Stimulated activated CD8-positive, alpha-beta memory T cell treated with anti-CD3 and anti-CD28 coated beads, Interleukin-12 subunit alpha, Interleukin-12 subunit beta, amount 100 ng/mL, for 1 hour (primary cell): ENCODE results near the gene SKAP1.

Experiments used
- DNase-seq: peaks from one replicate; pipeline ENCODE4 v3.0.0-alpha.2; 2020; ENCODE audit warnings: low read depth

SKAP1 gene

GRCh38 chr17:48107137-48108055 is 322.6 kb downstream of the SKAP1 start, which contains the start of gene SNX11:
SNX11 (plus strand) TSS chr17:48107766; CDS start chr17:48112044, 4,278 bp downstream.
- DNase-seq, result peak; percentile 90

DNA sequence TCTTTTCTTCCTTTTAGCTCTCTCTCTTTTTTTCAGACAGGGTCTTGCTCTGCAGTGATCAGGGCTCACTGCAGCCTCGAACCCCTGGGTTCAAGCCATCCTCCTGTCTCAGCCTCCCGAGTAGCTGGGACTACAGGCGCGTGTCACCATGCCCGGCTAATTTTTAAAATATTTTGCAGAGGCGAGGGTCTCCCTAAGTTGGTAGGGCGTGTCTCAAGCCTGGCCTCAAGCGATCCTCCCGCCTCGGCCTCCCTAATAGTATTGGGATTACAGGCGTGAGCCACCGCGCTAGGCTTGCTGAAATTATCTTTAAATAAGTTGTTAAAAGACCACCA is 323.2 kb downstream of the SKAP1 start:
- DNase-seq, result no peak

DNA sequence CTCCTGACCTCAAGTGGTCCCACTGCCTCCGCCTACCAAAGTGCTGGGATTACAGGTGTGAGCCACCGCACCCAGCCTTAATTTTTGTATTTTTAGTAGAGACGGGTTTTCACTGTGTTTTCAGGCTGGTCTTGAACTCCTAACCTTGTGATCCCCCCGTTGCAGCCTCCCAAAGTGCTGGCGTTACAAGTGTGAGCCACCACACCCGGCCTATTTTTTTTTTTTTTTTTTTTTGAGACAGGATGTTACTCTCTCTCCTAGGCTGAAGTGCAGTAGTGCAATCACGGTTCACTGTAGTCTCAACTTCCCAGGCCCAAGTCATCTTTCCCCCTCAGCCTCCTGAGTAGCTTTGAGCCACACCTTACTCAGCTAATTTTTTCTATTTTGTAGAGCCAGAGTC is 325.6 kb downstream of the SKAP1 start:
- DNase-seq, result no peak

DNA sequence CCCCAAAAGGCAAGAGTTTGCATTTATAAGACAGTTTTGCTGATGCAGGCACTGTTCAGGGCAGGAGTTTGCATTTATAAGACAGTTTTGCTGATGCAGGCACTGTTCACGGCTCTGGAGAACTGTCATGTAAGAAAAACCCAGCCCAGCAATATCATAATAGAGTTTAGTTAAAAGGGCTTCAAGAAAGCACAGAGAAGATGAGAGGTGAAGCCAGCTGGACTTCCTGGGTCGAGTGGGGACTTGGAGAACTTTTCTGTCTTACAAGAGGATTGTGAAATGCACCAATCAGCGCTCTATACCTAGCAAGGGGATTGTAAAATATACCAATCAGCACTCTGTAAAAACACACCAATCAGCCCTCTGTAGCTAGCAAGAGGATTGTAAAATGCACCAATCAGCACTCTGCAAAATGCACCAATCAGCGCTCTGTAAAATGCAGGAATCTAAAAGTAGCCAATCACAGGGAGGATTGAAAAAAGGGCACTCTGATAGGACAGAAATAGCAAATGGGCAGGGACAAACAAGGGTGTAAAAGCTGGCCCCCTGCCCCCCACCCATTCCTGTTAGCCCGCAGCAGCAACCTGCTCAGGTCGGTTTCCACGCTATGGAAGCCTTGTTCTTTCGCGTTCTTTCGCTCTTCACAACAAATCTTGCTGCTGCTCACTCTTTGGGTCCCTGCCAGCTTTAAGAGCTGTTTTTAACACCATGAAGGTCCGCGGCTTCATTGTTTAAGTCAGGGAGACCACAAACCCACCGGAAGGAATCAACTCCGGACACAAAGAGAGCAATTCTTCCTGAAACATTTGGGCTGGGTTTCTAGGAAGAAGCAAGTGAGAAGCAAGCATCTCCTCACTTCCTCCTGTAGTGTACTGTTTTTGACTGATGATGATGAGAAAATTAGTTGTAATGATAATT is 327.0 kb downstream of the SKAP1 start:
- DNase-seq, result no peak

- DNase-seq, result no peak
These were observed 327.8 kb downstream of the SKAP1 start for GRCh38 chr17:48102043-48102750.

GRCh38 chr17:48101012-48101720 is 328.8 kb downstream of the SKAP1 start, which contains the start of gene CBX1:
CBX1 (minus strand) TSS chr17:48101478; CDS start chr17:48077004, 24,474 bp downstream.
- peak; percentile 89 for DNase-seq

- no peak for DNase-seq
These were observed 329.4 kb downstream of the SKAP1 start for GRCh38 chr17:48100591-48101011.

DNA sequence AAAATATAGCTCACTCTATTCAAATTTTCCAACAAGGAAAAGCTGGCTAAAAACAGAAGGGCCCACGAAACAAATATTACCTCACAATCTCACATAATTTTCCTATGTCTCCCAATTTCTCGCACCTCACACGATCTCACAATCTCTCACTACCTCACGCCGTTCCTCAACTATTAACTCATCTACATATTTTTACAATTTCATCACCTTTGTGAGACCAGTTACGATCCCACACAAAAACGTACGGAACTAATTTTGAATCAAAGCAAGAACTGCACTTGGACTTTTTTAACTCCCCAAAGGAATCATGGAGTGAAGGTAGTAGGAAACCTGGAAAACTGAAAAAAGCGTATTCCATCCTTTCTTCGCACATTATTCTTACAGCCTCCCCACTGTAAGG is 329.9 kb downstream of the SKAP1 start:
- DNase-seq, result no peak

DNA sequence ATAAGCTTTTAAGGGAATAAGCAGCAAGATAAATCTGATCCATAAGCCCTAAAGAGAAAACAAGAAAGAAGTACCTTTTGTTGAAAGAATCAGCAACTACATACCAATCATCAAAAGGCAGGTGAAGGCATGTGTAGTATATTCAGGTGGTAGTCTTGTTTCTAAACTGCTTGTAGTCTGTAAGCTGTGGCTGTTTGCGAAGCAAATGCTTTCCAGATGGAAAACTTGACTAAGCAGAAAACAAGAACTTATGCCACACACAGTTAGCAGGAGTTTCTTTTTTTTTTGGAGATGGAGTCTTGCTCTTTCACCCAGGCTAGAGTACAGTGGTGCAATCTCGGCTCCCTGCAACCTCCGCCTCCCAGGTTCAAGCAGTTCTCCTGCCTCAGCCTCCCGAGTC is 334.4 kb downstream of the SKAP1 start:
- DNase-seq, result no peak

DNA sequence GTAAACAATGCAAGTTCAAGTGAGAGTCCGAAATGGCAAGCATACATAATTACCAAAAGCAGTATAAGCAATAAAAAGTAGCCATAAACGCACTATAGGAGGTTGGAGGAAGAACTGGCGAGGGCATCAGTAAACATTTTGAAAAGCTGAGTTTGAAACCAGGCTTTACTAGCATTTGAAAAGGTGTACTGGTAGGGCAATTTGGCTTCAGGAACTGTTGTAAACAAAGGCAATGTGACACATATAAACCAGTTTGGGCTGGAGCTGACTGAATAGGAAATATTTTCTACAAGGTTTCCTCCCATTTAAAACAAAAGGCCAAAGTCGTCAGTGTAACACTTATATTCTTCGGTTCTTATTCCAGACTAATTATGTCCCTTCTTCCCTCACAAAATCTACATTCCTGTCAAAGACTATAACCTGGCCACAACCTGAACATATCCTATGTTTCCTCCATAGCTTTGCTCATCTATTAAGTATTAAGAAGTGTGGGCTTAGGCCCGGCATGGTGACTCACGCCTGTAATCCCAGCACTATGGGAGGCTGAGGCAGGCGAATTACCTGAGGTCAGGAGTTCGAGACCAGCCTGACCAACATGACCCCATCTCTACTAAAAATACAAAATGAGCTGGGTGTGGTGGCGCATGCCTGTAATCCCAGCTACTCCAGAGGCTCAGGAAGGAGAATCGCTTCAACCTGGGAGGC is 336.5 kb downstream of the SKAP1 start:
- DNase-seq, result no peak

DNA sequence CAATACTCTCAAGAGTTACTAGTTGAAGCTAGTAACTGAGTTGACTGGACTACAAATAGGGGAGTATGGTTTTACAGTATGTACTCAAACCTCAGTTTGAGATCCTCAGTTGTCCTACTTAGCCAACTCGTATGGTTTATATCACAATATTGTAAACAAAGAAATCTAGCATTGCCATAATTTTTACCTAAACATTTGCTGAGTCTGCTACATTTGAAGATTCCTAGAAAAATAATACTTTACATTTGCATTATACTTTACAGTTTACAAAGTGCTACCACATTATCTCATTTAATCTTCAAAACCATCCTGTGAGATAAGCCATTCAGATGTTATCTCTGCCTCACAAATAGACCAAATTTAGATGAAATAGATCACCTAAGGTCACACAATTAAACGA is 345.1 kb downstream of the SKAP1 start:
- DNase-seq, result no peak
